WTC11 (cell line): ENCODE measurements around the gene GPR152.

Experiments used
- CREM ChIP-seq: sonication (generic); formaldehyde crosslinking; IDR thresholded peaks from 2 replicates; pipeline ENCODE4 v1.8.1; 2022; ENCODE audit warnings: mild to moderate bottlenecking, missing genetic modification reagents, moderate library complexity
- E2F4 ChIP-seq: sonication (generic); formaldehyde crosslinking; IDR thresholded peaks from 2 replicates; pipeline ENCODE4 v1.8.1; 2022; ENCODE audit warnings: low read depth, mild to moderate bottlenecking, moderate library complexity, missing genetic modification reagents, borderline replicate concordance
- IRF2 ChIP-seq: sonication (generic); formaldehyde crosslinking; IDR thresholded peaks from 2 replicates; pipeline ENCODE4 v1.8.0; 2022; ENCODE audit warnings: low read depth, missing genetic modification reagents, borderline replicate concordance
- NR1H2 ChIP-seq: sonication (generic); formaldehyde crosslinking; IDR thresholded peaks from 2 replicates; pipeline ENCODE4 v1.9.0; 2021; ENCODE audit warnings: mild to moderate bottlenecking, moderate library complexity, missing genetic modification reagents
- SMAD3 ChIP-seq: sonication (generic); formaldehyde crosslinking; IDR thresholded peaks from 2 replicates; pipeline ENCODE4 v1.8.0; 2022; ENCODE audit warnings: missing genetic modification reagents, mild to moderate bottlenecking, borderline replicate concordance
- TF ChIP-seq, protein P1 (sequence below): sonication (generic); formaldehyde crosslinking; conservative IDR thresholded peaks from 2 replicates; pipeline ENCODE4 v1.8.1; 2022; ENCODE audit warnings: mild to moderate bottlenecking, missing genetic modification reagents
- TF ChIP-seq, protein P2 (sequence below): fragments of 200-600 bp; IDR thresholded peaks from 2 replicates; pipeline ENCODE4 v1.8.0; 2022; ENCODE audit warnings: antibody characterized with exemption
- TF ChIP-seq, protein P3 (sequence below): sonication (generic); formaldehyde crosslinking; conservative IDR thresholded peaks from 2 replicates; pipeline ENCODE4 v1.8.1; 2023; ENCODE audit warnings: mild to moderate bottlenecking, low read depth, missing genetic modification reagents, moderate library complexity

- TF ChIP-seq, protein P1, sequence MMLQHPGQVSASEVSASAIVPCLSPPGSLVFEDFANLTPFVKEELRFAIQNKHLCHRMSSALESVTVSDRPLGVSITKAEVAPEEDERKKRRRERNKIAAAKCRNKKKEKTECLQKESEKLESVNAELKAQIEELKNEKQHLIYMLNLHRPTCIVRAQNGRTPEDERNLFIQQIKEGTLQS (CRISPR knock-in tag) = no peak
- TF ChIP-seq E2F4 (CRISPR knock-in tag) = no peak
- TF ChIP-seq, protein P2, sequence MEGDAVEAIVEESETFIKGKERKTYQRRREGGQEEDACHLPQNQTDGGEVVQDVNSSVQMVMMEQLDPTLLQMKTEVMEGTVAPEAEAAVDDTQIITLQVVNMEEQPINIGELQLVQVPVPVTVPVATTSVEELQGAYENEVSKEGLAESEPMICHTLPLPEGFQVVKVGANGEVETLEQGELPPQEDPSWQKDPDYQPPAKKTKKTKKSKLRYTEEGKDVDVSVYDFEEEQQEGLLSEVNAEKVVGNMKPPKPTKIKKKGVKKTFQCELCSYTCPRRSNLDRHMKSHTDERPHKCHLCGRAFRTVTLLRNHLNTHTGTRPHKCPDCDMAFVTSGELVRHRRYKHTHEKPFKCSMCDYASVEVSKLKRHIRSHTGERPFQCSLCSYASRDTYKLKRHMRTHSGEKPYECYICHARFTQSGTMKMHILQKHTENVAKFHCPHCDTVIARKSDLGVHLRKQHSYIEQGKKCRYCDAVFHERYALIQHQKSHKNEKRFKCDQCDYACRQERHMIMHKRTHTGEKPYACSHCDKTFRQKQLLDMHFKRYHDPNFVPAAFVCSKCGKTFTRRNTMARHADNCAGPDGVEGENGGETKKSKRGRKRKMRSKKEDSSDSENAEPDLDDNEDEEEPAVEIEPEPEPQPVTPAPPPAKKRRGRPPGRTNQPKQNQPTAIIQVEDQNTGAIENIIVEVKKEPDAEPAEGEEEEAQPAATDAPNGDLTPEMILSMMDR = no peak
- TF ChIP-seq IRF2 = no peak
- TF ChIP-seq, protein P3, sequence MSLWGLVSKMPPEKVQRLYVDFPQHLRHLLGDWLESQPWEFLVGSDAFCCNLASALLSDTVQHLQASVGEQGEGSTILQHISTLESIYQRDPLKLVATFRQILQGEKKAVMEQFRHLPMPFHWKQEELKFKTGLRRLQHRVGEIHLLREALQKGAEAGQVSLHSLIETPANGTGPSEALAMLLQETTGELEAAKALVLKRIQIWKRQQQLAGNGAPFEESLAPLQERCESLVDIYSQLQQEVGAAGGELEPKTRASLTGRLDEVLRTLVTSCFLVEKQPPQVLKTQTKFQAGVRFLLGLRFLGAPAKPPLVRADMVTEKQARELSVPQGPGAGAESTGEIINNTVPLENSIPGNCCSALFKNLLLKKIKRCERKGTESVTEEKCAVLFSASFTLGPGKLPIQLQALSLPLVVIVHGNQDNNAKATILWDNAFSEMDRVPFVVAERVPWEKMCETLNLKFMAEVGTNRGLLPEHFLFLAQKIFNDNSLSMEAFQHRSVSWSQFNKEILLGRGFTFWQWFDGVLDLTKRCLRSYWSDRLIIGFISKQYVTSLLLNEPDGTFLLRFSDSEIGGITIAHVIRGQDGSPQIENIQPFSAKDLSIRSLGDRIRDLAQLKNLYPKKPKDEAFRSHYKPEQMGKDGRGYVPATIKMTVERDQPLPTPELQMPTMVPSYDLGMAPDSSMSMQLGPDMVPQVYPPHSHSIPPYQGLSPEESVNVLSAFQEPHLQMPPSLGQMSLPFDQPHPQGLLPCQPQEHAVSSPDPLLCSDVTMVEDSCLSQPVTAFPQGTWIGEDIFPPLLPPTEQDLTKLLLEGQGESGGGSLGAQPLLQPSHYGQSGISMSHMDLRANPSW (CRISPR knock-in tag) = no peak
- TF ChIP-seq NR1H2 (CRISPR knock-in tag) = no peak
- no peak for TF ChIP-seq SMAD3 (CRISPR knock-in tag)
- TF ChIP-seq CREM (CRISPR knock-in tag) = no peak
These were observed 4.9 kb upstream of the GPR152 start for GRCh38 chr11:67457453-67457852.
